CD4-positive, alpha-beta T cell treated with Interleukin-6 at 100 ng/mL for 8 hours (primary cell): Measurements from ENCODE around the gene PLBD1.

Experiments
- DNase-seq: peaks from one replicate; pipeline ENCODE4 v3.0.0-alpha.2; 2020; ENCODE audit warnings: mixed read lengths, low spot score

PLBD1 gene

DNA sequence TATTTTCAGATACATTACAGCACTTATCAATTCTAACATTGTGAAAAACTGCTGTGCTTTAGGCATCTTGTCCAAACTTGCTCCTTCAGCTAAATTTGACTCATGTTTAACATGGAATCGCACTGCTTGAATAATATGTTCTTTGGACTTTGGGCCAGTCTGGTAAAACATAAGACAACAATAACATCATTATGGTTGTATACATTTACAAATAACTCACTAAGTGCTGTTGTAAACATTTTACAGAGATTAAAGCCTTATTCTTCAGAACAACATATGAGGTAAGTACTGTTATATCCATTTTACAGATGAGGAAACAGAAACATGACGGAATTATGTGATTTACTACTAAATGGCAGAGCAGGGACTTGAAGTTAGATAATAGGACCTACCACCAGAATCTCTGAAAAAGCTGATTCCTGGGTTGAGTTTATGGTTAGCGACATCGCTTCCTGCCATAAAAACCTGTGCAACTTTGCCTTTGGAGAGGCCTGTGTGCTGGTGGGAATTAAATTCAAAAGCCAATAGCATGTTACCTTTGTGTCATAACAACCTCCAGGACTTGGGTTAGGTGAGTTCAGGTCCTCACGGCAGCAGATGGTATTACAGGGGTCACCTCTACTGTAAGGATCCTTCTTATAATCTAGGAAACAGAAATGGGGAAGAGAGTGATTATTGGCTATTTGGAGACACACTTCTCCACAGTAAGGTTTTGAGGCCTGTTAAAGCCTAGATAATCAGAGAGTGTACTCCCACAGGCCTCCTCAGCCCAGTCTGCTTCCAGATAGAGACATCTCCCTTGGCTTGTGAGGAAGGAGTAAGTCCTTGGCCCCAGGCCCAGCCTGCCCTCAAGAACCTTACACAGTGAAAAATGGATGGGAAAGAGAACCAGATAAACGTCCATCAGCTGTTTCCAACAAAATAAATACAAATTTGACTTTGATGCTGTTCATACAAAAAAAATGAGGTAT is 61.8 kb downstream of the PLBD1 start:
- DNase-seq, result no peak

DNA sequence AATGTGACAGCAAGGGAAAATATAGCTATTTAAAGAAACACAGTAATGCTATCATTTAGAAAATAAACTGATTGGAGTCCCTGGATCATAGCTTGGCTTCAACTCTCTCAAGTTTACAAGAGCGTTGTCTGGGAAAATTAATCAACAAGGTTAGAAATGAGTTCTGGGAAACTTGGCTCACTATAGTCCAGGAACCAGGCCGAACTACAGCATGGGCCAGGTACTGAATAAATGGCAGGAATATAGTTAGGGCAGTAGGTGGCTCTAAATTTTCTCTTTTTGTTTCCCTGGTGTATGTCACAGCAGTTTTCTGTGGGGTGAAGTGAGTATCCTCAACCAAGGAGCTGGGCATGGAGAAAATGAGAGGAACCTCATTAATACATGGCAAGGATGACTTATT is 72.4 kb downstream of the PLBD1 start:
- DNase-seq, result no peak

DNA sequence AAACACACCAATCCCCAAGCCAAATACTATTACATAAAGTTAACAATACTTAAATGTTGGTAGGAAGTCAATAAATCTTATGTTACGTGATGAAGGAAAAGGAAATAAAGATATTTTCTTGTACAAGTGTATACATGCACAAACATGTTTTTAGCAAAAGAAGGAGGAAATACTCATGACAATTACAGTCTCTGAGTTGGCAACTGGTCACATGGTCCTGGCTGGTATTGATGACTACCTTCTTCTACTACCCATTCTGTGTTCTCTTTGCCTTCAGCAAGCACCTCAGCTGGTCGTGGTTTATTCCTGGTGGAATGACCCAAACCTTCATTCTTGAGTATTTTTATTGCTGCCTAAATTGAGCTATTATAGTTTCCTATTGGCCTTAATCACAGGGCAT is 84.8 kb downstream of the PLBD1 start:
- DNase-seq, result no peak

DNA sequence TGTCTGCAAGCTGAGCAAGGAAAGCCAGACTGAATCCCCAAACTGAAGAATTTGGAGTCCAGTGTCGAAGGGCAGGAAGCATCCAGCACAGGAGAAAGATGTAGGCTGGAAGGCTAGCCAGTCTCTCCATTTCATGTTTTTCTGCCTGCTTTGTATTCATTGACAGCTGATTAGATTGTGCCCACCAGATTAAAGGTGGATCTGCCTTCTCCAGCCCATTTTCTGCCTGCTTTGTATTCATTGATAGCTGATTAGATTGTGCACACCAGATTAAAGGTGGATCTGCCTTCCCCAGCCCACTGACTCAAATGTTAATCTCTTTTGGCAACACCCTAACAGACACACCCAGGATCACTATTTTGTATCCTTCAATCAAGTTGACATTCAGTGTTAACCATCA is 85.3 kb downstream of the PLBD1 start:
- no peak for DNase-seq

DNA sequence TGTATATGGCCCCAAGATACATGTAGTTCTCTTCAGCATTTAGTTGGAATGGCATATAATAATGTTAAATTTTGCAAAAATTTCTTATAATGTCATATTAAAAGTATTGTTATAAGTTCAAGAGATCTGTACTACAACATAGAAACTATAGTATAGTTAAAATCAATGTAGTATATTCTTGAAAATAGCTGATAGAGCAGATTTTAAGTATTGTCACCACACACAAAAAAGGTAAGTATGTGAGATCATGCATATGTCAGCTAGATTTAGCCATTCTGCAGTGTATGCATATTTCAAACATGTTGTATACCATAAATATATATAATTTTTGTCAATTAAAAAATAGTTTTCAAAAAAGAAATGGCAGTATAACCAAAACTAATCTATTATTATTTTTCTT is 86.5 kb downstream of the PLBD1 start:
- DNase-seq, result no peak

DNA sequence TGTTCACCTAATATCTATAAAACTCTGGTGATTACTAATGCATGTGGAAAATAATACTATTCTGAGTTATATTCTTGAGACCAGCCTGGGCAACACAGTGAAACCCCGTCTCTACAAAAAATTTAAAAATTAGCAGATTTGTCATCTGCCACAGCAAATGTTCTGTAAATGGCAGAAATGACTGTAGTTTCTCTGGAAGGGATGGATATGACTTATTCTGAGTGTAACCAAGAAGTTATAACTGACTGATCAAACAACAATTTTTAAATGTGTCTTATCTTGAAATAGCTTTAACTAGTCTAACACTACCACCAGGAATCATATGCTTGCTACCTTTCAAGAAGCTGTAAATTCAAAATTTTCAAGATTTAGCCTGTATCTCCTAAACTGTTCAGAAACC is 88.7 kb downstream of the PLBD1 start:
- DNase-seq, result no peak

DNA sequence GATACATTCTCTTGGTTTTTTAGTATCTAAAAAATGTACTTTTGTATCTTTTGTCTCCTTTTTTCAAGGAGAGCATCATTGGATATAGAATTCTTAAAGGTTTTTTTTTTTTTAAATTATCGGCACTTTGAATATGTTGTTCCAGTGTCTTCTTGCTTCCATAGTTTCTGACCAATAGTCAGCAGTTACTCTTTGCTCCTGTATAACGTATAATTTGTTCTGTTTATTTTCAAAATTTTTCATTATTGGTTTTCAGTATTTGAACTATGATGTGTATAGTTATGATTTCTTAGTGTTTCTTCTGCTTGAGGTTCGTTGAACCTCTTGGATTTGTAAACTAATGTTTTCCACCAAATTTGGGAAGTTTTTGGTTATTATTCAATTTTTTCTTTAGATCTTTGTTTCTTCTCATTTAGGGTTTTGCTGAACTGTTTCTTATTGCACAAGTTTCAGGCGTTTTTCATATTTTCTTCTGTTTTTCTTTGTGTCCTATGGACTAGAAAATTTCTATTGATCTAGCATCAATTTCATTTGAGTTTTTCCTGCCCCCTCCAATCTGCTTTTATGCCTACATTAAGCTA is 93.9 kb downstream of the PLBD1 start:
- no peak for DNase-seq

DNA sequence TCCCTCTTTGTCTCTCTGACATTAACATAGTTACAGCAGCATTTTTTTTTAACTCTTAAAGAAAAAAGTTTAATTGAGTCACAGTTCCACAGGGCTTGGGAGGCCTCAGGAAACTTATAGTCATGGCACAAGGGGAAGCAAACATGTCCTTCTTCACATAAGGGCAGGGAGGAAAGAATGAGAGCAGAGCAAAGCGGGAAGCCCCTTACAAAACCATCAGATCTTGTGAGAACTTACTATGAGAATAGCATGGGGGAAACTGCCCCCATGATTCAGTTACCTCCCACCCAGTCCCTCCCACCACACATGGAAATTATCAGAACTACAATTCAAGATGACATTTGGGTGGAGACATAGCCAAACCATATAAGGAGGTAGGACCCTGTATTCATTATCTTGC is 96.2 kb downstream of the PLBD1 start:
- DNase-seq, result no peak

DNA sequence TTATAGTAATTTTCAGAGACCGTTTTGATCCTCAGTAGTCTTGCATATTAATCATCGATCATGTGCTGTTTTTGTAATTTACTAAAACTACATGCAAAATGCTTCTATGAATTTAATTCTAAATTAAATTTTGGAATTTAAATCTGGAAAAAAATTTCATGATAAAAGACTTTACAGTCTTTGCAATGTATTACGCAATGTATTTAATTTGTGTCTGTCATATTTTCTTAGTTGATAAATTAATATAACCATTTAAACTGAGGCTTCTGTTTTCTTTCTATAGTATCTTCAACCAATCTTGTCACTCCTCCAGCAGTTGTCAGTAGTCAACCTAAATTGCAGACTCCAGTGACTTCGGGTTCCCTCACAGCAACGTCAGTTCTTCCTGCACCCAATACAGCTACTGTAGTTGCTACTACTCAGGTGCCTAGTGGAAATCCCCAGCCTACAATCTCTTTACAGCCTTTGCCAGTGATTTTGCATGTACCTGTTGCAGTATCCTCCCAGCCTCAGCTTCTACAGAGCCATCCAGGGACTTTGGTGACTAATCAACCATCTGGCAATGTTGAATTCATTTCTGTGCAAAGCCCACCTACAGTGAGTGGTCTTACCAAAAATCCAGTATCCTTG is 107.4 kb downstream of the PLBD1 start:
- DNase-seq, result no peak

DNA sequence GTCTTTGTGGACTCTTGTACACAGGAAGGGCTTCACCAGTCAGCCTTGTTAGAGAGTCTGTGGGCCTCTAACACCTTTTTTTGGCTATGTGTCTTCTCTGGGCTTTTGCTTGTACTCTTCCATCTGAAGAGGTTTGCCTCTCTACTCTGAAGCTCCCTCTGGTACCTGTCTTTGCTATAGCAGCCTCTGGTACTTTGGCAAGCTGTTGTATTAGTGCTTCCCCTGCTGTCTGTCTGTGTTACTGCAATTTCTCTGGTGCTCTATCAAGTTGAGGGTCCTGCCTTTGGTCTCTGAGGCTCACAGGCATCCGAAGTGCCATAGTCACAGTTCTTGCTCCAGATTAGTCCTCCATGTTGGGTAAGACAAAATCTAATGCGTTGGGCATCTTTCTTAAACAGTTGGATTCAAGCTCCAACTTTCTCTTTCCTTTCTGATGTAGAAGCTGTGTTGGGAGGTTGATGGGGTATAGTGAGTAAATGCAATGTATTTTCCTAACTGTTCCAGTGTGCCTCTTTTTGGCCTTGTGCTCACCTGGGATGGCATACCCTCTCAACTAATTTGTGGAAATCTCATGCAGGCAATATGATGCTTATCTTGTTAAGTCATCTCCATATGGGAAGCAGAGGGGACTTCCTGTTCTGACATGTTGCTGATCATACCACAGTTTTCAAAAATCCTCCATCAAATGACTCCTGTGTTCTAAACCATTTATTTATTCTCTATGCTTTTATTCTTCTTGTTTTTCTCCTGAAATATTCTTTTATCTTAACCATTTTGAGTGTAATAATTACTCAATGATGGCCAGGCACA is 113.4 kb downstream of the PLBD1 start:
- peak; percentile 34 for DNase-seq
